Fibroblast of the aortic adventitia (primary cell): Measurements from ENCODE around the gene IRF2. TPM values are rescaled to one million over a fixed set of nuclear protein-coding genes. Genes with fewer than 3 reads are reported as not detected.

Experiments
- DNase-seq: peaks from one replicate; pipeline ENCODE4 v3.0.0-alpha.2; 2010; ENCODE audit warnings: low read depth
- H3K4me3 ChIP-seq: 2 replicates; pipeline ENCODE4 v1.5.1; 2011; ENCODE audit warnings: low read depth, mild to moderate bottlenecking, control low read depth, low read length, moderate library complexity
- CTCF ChIP-seq: IDR thresholded peaks from 2 replicates; pipeline ENCODE4 v1.5.1; 2011; ENCODE audit warnings: mild to moderate bottlenecking, low read length, control low read depth, inconsistent platforms; ENCODE audit not compliant: insufficient read depth
- total RNA-seq: library from RNA; depleted of rRNA; stranded (reverse); fragments of >200 nt; gene quantifications from 2 replicates; pipeline ENCODE4 v1.2.3, GENCODE V29; 2012; ENCODE audit warnings: low replicate concordance

The IRF2 gene
- total RNA-seq, 1 donor = 35.2 TPM

GRCh38 chr4:184452740-184453139, 21.6 kb downstream of the IRF2 start:
- DNase-seq = no peak
- no peak for TF ChIP-seq CTCF
- H3K4me3 ChIP-seq = no peak overlapping the region

GRCh38 chr4:184451726-184452125, 22.6 kb downstream of the IRF2 start:
- no peak overlapping the region for H3K4me3 ChIP-seq
- DNase-seq = no peak
- no peak for TF ChIP-seq CTCF

GRCh38 chr4:184450743-184451535, 23.4 kb downstream of the IRF2 start:
- no peak for DNase-seq
- H3K4me3 ChIP-seq = no peak overlapping the region
- TF ChIP-seq CTCF = no peak

- no peak for TF ChIP-seq CTCF
- no peak overlapping the region for H3K4me3 ChIP-seq
- peak; percentile 92 for DNase-seq
Observed at GRCh38 chr4:184450045-184450444, 24.3 kb downstream of the IRF2 start.

GRCh38 chr4:184448821-184449220, 25.5 kb downstream of the IRF2 start:
- TF ChIP-seq CTCF = no peak
- DNase-seq = peak; percentile 72
- H3K4me3 ChIP-seq = peak overlapping the region; percentile 65

- TF ChIP-seq CTCF = no peak
- DNase-seq = no peak
- H3K4me3 ChIP-seq = no peak overlapping the region
Observed at GRCh38 chr4:184448141-184448540, 26.2 kb downstream of the IRF2 start.

- DNase-seq = no peak
- no peak for TF ChIP-seq CTCF
- no peak overlapping the region for H3K4me3 ChIP-seq
Observed at GRCh38 chr4:184447664-184448063, 26.7 kb downstream of the IRF2 start.
